Omental fat pad (tissue), 4 donors: ENCODE data around the gene SRGN. TPM values are rescaled to one million over a fixed set of nuclear protein-coding genes. Genes with fewer than 3 reads are reported as not detected.

ENCODE experiments used
- ATAC-seq: fragments of 150-250 bp; one replicate; pipeline ENCODE4 v1.9.1; 2016; ENCODE audit warnings: mild to moderate bottlenecking, moderate library complexity; ENCODE audit not compliant: low FRiP score
- DNase-seq: peaks from one replicate; pipeline ENCODE4 v3.0.0-alpha.2; 2019; ENCODE audit warnings: low spot score
- CTCF ChIP-seq, 3 donors: fragments of 450-650 bp; IDR thresholded peaks; one replicate each; pipeline ENCODE4 v1.5.1; 2016 to 2017; ENCODE audit warnings: antibody characterized with exemption in 3 of 3, mild to moderate bottlenecking in 3 of 3, moderate library complexity in 2 of 3
- total RNA-seq, 4 donors: library from RNA; depleted of rRNA; stranded (reverse); fragments of >200 nt; gene quantifications; one replicate each; pipeline ENCODE4 v1.1.0, GENCODE V29; 2016

Gene SRGN
- total RNA-seq, 4 donors from 2014 or later = 289 to 481 (median 419) TPM

- DNase-seq = no peak
- no peak for TF ChIP-seq CTCF (IDR thresholded peaks at IDR 0.05)
These were observed 26.4 kb upstream of the SRGN start for GRCh38 chr10:69061305-69062161.

GRCh38 chr10:69062901-69063300 is 25.0 kb upstream of the SRGN start:
- no peak for ATAC-seq
- DNase-seq = no peak
- no peak for TF ChIP-seq CTCF (IDR thresholded peaks at IDR 0.05)

More at GRCh38 chr10:69061305-69062161, 26.4 kb upstream of the SRGN start:
- ATAC-seq = peak; percentile 88

- ATAC-seq (no peak), DNase-seq (no peak)
- TF ChIP-seq CTCF (IDR thresholded peaks at IDR 0.05) = no peak
These were observed 23.1 kb upstream of the SRGN start for GRCh38 chr10:69064762-69065328.

- no peak for TF ChIP-seq CTCF (IDR thresholded peaks at IDR 0.05)
- DNase-seq (no peak), ATAC-seq (no peak)
These were observed 22.2 kb upstream of the SRGN start for GRCh38 chr10:69065406-69066361.

- ATAC-seq (no peak), DNase-seq (no peak)
- TF ChIP-seq CTCF (IDR thresholded peaks at IDR 0.05) = no peak
These were observed 20.7 kb upstream of the SRGN start for GRCh38 chr10:69067189-69067588.

- ATAC-seq (no peak), DNase-seq (no peak)
- TF ChIP-seq CTCF (IDR thresholded peaks at IDR 0.05) = no peak
These were observed 19.4 kb upstream of the SRGN start for GRCh38 chr10:69068549-69068948.
